OCI-LY1 (cell line): ENCODE data around the gene CXCL12.

Experiments used
- H2AFZ ChIP-seq: fragments of 200-600 bp; sonication (generic), shearing (Covaris generic); 2 replicates; pipeline ENCODE4 v1.6.0; 2014; ENCODE audit warnings: antibody characterized with exemption, mild to moderate bottlenecking, low read length
- H3F3A ChIP-seq: fragments of 200-600 bp; sonication (generic), shearing (Covaris generic); 2 replicates; pipeline ENCODE4 v1.6.0; 2014; ENCODE audit warnings: mild to moderate bottlenecking, antibody characterized with exemption, low read length, moderate library complexity; ENCODE audit not compliant: insufficient read depth
- H3K27ac ChIP-seq: fragments of 200-600 bp; sonication (generic); 2 replicates; pipeline ENCODE4 v1.5.1; 2014; ENCODE audit warnings: low read length, mixed run types, mild to moderate bottlenecking, low read depth; ENCODE audit not compliant: poor library complexity, severe bottlenecking
- H3K27me3 ChIP-seq: fragments of 200-600 bp; sonication (generic); 2 replicates; pipeline ENCODE4 v1.6.0; 2014; ENCODE audit warnings: antibody characterized with exemption, mild to moderate bottlenecking, low read length, moderate library complexity; ENCODE audit not compliant: insufficient read depth
- H3K36me3 ChIP-seq: fragments of 200-600 bp; sonication (generic); 2 replicates; pipeline ENCODE4 v1.6.1; 2014; ENCODE audit warnings: mild to moderate bottlenecking, antibody characterized with exemption, low read length, moderate library complexity, mixed read lengths; ENCODE audit not compliant: insufficient read depth
- H3K4me1 ChIP-seq: fragments of 200-600 bp; sonication (generic); 2 replicates; pipeline ENCODE4 v1.5.1; 2014; ENCODE audit warnings: mild to moderate bottlenecking, low read length, moderate library complexity; ENCODE audit not compliant: insufficient read depth, severe bottlenecking
- H3K4me2 ChIP-seq: fragments of 200-600 bp; sonication (generic), shearing (Covaris generic); 2 replicates; pipeline ENCODE4 v1.6.1; 2014; ENCODE audit warnings: low read length
- H3K4me3 ChIP-seq: fragments of 200-600 bp; sonication (generic); 2 replicates; pipeline ENCODE4 v1.5.1; 2014; ENCODE audit warnings: low read length, low read depth, mild to moderate bottlenecking, mixed read lengths; ENCODE audit not compliant: poor library complexity, severe bottlenecking
- H3K79me2 ChIP-seq: fragments of 200-600 bp; shearing (Covaris generic); 2 replicates; pipeline ENCODE4 v1.6.1; 2016; ENCODE audit warnings: mixed run types, low read length, mixed read lengths; ENCODE audit not compliant: insufficient read depth
- H3K9ac ChIP-seq: fragments of 200-600 bp; sonication (generic), shearing (Covaris generic); 2 replicates; pipeline ENCODE4 v1.6.1; 2014; ENCODE audit warnings: mild to moderate bottlenecking, low read length, mixed read lengths
- H3K9me2 ChIP-seq: fragments of 200-600 bp; sonication (generic), shearing (Covaris generic); 2 replicates; pipeline ENCODE4 v1.6.1; 2014; ENCODE audit warnings: low read depth, mild to moderate bottlenecking, low read length, mixed read lengths
- H3K9me3 ChIP-seq: fragments of 200-600 bp; shearing (Covaris generic); 2 replicates; pipeline ENCODE4 v1.6.1; 2014; ENCODE audit warnings: low read length, mixed read lengths
- H4K20me1 ChIP-seq: fragments of 200-600 bp; sonication (generic), shearing (Covaris generic); 2 replicates; pipeline ENCODE4 v1.6.0; 2016; ENCODE audit warnings: mild to moderate bottlenecking, low read length; ENCODE audit not compliant: insufficient read depth
- EZH2 ChIP-seq: fragments of 200-600 bp; sonication (generic), shearing (Covaris generic); IDR thresholded peaks from 2 replicates; pipeline ENCODE4 v1.8.0; 2017; ENCODE audit warnings: borderline replicate concordance, mixed run types, mild to moderate bottlenecking, antibody characterized with exemption, low read length, moderate library complexity, mixed read lengths
- TF ChIP-seq, protein P1 (sequence below): fragments of 200-600 bp; sonication (generic), shearing (Covaris generic); IDR thresholded peaks from 2 replicates; pipeline ENCODE4 v1.5.1; 2017; ENCODE audit warnings: mild to moderate bottlenecking, antibody characterized with exemption, low read length, moderate library complexity, mixed read lengths

Gene CXCL12

GRCh38 chr10:44385696-44386441, 972 bp upstream of the CXCL12 start:
- no peak overlapping the region for H3K4me2 ChIP-seq
- TF ChIP-seq EZH2: no peak
- no peaks in the 10 kb centered on the region for H3F3A ChIP-seq
- H3K27ac ChIP-seq: no peak overlapping the region
- H3K9me2 ChIP-seq: no peaks in the 10 kb centered on the region
- H2AFZ ChIP-seq: no peak overlapping the region
- no peak overlapping the region for H3K4me3 ChIP-seq
- H3K4me1 ChIP-seq: no peaks in the 10 kb centered on the region
- H3K36me3 ChIP-seq: no peaks in the 10 kb centered on the region
- no peaks in the 10 kb centered on the region for H3K9me3 ChIP-seq
- no peaks in the 10 kb centered on the region for H3K27me3 ChIP-seq
- H4K20me1 ChIP-seq: no peaks in the 10 kb centered on the region
- H3K79me2 ChIP-seq: no peaks in the 10 kb centered on the region
- no peak overlapping the region for H3K9ac ChIP-seq

DNA sequence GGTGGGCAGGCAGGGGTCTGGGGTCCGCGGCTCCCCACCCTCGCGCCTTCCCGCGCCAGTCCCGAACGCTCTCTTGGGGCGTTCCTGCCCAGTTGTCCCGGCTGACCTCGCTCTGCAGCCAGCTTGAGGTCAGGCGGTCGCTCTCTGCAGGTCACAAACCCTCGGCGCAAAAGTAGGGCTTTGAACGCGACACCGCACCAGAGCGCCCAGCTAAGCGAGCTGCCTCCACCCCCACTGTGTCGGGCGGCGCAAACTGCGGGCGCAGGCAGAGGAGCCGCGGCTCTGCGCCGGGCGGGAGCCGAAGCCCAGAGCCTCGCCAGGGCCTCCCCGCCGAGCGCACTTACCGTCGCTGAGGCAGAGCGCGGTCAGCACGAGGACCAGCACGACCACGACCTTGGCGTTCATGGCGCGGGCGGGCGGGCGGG, 284 bp downstream of the CXCL12 start:
- Histone ChIP-seq H3K9me2 (no peaks in the 10 kb centered on the region), H4K20me1 (no peaks in the 10 kb centered on the region), H3K79me2 (no peaks in the 10 kb centered on the region), H3F3A (no peaks in the 10 kb centered on the region), H2AFZ (no peak overlapping the region), H3K9ac (no peak overlapping the region), H3K27ac (no peak overlapping the region), H3K9me3 (no peaks in the 10 kb centered on the region), H3K4me3 (no peak overlapping the region), H3K4me2 (no peak overlapping the region), H3K27me3 (no peaks in the 10 kb centered on the region), H3K4me1 (no peaks in the 10 kb centered on the region), H3K36me3 (no peaks in the 10 kb centered on the region)
- TF ChIP-seq EZH2: no peak
- TF ChIP-seq, protein P1, sequence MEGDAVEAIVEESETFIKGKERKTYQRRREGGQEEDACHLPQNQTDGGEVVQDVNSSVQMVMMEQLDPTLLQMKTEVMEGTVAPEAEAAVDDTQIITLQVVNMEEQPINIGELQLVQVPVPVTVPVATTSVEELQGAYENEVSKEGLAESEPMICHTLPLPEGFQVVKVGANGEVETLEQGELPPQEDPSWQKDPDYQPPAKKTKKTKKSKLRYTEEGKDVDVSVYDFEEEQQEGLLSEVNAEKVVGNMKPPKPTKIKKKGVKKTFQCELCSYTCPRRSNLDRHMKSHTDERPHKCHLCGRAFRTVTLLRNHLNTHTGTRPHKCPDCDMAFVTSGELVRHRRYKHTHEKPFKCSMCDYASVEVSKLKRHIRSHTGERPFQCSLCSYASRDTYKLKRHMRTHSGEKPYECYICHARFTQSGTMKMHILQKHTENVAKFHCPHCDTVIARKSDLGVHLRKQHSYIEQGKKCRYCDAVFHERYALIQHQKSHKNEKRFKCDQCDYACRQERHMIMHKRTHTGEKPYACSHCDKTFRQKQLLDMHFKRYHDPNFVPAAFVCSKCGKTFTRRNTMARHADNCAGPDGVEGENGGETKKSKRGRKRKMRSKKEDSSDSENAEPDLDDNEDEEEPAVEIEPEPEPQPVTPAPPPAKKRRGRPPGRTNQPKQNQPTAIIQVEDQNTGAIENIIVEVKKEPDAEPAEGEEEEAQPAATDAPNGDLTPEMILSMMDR: no peak

GRCh38 chr10:44383749-44384600, 922 bp downstream of the CXCL12 start:
- no peak overlapping the region for H3K4me3 ChIP-seq
- H3K4me2 ChIP-seq: no peak overlapping the region
- no peak overlapping the region for H3K9ac ChIP-seq

More at GRCh38 chr10:44383749-44384600, 922 bp downstream of the CXCL12 start:
- TF ChIP-seq, protein P1: no peak
- no peak for TF ChIP-seq EZH2
- H2AFZ ChIP-seq: no peak overlapping the region
- H3K9me3 ChIP-seq: no peaks in the 10 kb centered on the region
- no peaks in the 10 kb centered on the region for H3K27me3 ChIP-seq
- H3K79me2 ChIP-seq: no peaks in the 10 kb centered on the region
- H3K27ac ChIP-seq: no peak overlapping the region
- no peaks in the 10 kb centered on the region for H3K4me1 ChIP-seq
- no peaks in the 10 kb centered on the region for H4K20me1 ChIP-seq
- no peaks in the 10 kb centered on the region for H3F3A ChIP-seq
- H3K9me2 ChIP-seq: no peaks in the 10 kb centered on the region
- no peaks in the 10 kb centered on the region for H3K36me3 ChIP-seq
